KOPT-K1 (cell line): Measurements from ENCODE around the gene IGFBP3.

ENCODE experiments used
- H3K27ac ChIP-seq: fragments of 200-600 bp; sonication (generic); 2 replicates; pipeline ENCODE4 v1.5.1; 2016; ENCODE audit warnings: antibody characterized with exemption, mild to moderate bottlenecking, low read depth, low read length; ENCODE audit not compliant: poor library complexity, severe bottlenecking
- H3K36me3 ChIP-seq: fragments of 200-600 bp; sonication (generic); 2 replicates; pipeline ENCODE4 v1.5.1; 2017; ENCODE audit warnings: antibody characterized with exemption, mild to moderate bottlenecking, low read length, moderate library complexity; ENCODE audit not compliant: insufficient read depth
- H3K9me3 ChIP-seq: fragments of 200-600 bp; sonication (generic); 2 replicates; pipeline ENCODE4 v1.5.1; 2017; ENCODE audit warnings: antibody characterized with exemption, low read length, mild to moderate bottlenecking; ENCODE audit not compliant: insufficient read depth, poor library complexity, severe bottlenecking

IGFBP3 gene

DNA sequence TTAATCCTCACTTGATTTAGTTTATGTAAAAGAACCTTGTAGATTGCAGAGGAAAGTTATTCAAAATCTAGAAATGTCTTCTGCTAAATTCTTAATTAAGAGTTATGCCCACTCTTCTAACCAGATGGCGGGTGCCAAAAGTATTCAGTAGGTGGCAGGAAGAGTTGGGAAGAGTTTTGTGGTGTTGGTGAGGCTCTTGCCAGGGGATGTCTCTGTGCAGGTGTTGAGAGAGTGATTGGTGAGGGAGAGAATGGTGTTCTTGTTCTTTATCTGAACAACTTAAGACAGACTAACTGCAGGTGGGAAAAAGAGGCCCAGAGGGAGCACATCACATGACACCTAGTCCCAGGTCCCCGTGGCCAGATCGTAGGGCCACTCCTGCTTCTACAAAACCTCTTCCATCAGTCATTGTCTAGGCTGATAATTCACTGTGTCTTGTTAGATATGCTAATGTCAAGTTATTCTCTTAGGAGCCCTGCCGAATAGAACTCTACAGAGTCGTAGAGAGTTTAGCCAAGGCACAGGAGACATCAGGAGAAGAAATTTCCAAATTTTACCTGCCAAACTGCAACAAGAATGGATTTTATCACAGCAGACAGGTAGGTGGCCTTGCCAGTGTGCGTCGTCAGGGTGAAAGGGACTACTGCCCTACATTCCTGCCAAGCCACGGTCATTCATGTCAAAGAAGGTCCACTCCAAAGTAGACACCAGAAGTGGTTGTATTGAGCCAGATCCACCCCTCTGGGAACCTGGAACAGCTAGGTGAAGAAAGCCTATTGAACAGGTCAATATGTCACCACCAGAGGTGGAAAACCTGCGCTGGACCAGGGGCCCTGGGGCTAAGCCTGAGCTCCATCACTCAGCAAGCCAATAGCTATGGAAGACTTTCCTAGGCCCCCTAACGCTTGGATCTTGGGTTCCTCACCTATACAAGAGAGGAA, 29.3 kb downstream of the IGFBP3 start:
- Histone ChIP-seq H3K9me3 (no peaks in the 10 kb centered on the region), H3K27ac (no peak overlapping the region), H3K36me3 (no peaks in the 10 kb centered on the region)

DNA sequence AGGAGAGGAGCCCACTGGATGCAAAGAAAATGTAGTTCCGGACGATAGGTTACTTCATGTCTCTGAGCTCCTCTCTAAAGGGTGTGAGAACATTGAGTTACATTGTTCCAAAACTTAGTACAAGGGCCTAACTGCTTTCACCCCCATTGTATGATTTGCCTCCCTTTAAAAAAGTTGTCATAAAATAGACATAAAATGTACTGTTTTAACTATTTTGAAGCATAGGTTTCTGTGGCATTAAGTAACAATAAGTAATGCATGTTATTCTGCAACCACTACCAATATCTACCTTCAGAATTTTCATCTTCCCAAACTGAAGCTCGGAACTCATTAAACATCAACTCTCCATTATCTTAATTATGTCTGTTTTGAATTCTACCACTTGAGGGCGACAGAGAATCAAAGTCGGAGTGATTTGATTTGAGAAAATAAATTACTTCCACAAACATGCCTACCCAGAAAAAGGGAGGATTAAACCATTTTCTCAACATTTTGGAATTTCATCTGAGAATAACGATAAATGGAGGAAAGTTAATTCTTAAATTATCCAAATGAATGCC, 30.1 kb downstream of the IGFBP3 start:
- Histone ChIP-seq H3K36me3 (no peaks in the 10 kb centered on the region), H3K27ac (no peak overlapping the region), H3K9me3 (no peaks in the 10 kb centered on the region)

DNA sequence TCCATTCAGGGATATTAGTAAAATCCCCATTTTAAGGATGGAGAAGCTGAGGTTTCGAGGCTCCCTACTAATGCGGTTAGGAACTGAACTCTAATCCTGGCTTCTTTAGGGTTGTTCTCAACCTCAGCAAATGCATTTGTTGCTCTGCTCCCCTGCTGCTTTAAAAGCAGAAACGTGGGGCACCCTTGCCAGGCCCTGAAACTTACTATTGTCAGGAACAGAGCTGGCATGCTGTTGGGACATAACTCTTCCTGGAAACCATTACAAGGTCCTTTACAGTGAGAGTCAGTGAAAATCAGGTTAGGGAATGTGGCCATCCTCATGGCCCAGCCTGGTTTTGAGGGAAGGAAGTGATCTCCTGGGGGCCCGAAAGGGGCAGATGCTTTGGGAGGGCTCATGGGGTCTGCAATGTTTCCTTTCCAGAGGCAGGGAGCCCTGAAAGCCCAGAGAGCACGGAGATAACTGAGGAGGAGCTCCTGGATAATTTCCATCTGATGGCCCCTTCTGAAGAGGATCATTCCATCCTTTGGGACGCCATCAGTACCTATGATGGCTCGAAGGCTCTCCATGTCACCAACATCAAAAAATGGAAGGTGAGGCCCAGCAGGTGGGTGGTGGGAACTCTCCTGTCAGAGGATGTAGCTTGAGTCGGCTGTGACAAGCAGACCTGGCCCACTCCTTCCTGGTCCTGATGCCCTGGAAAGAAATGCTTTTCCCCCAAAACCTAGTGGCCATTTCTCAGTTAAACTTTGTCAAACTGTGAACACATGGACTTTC, 30.8 kb downstream of the IGFBP3 start:
- Histone ChIP-seq H3K27ac (no peak overlapping the region), H3K9me3 (no peaks in the 10 kb centered on the region), H3K36me3 (no peaks in the 10 kb centered on the region)

- Histone ChIP-seq H3K27ac (no peak overlapping the region), H3K9me3 (no peaks in the 10 kb centered on the region), H3K36me3 (no peaks in the 10 kb centered on the region)
Measured at GRCh38 chr7:45889367-45890067, 31.6 kb downstream of the IGFBP3 start.

- H3K36me3 ChIP-seq, result no peaks in the 10 kb centered on the region
- H3K27ac ChIP-seq, result no peak overlapping the region
- H3K9me3 ChIP-seq, result no peaks in the 10 kb centered on the region
Measured at GRCh38 chr7:45888993-45889366, 32.1 kb downstream of the IGFBP3 start.

GRCh38 chr7:45888185-45888992, 32.7 kb downstream of the IGFBP3 start, which contains the start of gene IGFBP1:
Gene IGFBP1, plus strand, starts transcription at chr7:45888488. Its CDS starts 165 bp downstream, at chr7:45888653.
- no peaks in the 10 kb centered on the region for H3K9me3 ChIP-seq
- no peak within 1 kb of the TSS for H3K27ac ChIP-seq
- no peaks in the 10 kb centered on the region for H3K36me3 ChIP-seq

DNA sequence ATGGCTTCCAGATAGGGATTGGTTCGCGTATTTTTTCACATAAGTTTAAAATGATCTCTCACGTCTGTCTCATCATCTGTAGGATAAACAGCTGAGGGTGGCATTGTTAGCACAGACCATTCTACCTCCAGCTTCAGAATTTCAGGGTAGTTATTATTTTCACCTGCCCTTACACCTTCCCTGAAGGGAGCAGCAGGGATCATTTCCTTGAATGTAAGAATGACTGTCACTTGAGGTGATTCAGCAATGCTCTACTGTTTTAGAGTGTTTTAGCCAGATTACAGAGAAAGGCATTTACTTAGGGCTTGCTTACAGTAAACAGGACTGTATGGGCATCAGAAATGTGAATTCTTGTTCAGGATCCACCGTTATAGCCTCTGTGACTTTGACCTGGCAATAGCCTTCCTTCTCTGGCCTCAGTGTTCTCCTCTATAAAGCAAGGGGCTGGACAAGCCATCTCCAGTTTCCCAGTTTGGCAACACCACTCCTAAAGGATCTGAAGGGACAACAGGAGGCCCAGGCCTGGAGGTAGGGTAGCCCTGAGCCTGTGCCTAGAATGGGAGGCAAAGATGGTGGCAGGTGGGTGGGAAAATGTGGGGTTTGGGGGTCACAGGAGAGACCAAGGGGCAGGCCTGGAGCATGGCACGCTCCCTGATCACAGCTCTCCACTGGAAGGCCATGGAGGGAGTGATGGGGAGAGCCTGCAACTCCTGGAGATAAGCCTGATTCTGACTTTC, 34.0 kb downstream of the IGFBP3 start:
- no peak overlapping the region for H3K27ac ChIP-seq

DNA sequence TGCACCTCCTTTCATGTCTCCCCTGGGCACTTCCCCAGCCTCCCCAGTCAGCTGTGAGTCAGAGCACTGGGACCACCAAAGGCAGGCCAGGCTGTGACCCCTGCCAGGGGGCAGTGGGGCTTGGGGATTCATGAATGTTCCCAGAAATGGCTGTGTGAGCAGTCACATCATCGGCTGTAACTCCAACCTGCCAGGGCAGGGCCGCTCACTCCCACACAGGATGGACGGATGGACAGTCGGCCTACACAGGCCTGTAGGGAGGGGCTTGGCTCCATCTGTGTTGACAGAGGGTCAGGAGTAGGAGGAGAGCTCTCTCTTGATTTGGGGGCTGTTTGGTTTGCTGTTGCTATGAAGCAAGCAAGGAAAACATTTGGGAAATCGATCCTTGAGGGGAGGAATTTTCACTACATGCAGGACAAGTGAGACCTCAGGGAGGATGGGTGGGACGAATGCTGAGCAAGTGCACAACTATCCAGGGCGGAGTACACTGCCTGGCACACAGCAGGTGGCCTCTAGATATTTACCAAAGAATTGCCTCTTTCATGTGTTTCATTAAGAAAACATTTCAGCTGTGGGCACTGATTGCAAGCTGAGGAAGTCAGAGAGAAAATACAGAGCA, 35.7 kb downstream of the IGFBP3 start:
- Histone ChIP-seq H3K9me3 (no peaks in the 10 kb centered on the region), H3K36me3 (no peaks in the 10 kb centered on the region), H3K27ac (no peak overlapping the region)

More for the DNA sequence above, 34.0 kb downstream of the IGFBP3 start:
- Histone ChIP-seq H3K9me3 (no peaks in the 10 kb centered on the region), H3K36me3 (no peaks in the 10 kb centered on the region)

- Histone ChIP-seq H3K36me3 (no peaks in the 10 kb centered on the region), H3K9me3 (no peaks in the 10 kb centered on the region), H3K27ac (no peak overlapping the region)
Measured at GRCh38 chr7:45884136-45884535, 36.9 kb downstream of the IGFBP3 start.

DNA sequence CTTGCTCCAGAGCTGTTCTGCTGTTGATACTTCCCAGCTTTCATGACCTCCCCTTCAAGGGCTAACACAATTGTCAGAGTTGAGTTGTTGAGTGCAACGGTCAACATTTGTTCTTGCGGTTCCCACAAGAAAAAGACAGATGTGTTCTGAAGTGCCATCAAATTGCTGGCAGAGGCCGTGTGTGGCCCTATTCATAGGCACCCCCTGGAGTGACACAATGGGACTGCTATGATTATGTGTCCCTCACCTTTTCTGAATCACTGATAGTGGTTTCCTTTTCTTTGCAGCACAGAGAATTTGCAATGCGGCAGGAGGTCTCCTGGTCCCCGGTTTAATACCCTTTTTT, 38.6 kb downstream of the IGFBP3 start:
- H3K9me3 ChIP-seq, result no peaks in the 10 kb centered on the region
- no peak overlapping the region for H3K27ac ChIP-seq
- no peaks in the 10 kb centered on the region for H3K36me3 ChIP-seq

DNA sequence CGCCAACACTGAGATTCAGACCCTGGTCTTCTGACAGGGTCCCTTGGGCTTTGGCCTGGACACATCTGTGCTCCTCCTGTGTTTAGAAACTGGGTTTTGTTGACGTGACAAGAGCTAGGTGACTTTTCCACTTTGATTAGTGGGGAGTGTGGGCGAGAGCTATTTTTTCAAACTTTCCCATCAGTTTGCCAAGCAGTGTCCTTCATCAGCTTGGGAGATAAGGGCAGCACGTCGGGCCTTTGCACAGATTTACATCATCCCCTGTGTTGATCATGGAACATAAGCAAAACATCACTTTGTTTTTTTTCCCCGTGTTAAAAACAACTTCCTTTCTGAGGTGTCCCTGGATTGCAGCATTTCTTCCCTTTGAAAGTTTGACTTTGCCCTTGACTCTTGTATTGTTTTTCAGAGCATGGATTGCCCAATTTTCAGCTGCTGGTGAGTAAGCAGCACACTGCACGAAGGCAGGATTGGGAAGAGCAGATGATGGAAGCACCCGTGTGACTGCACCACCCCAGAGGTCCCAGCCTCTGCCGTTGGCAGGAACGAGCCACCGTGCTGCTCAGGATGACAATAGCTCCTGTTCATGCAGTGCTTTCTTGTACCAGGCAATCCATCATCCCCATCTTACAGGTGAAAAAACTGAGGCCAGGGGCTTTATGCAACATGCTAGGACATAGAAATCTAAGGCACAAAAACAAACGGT, 39.2 kb downstream of the IGFBP3 start:
- no peaks in the 10 kb centered on the region for H3K9me3 ChIP-seq
- no peaks in the 10 kb centered on the region for H3K36me3 ChIP-seq
- H3K27ac ChIP-seq, result no peak overlapping the region

GRCh38 chr7:45881280-45881758, 39.8 kb downstream of the IGFBP3 start:
- Histone ChIP-seq H3K36me3 (no peaks in the 10 kb centered on the region), H3K9me3 (no peaks in the 10 kb centered on the region), H3K27ac (no peak overlapping the region)

DNA sequence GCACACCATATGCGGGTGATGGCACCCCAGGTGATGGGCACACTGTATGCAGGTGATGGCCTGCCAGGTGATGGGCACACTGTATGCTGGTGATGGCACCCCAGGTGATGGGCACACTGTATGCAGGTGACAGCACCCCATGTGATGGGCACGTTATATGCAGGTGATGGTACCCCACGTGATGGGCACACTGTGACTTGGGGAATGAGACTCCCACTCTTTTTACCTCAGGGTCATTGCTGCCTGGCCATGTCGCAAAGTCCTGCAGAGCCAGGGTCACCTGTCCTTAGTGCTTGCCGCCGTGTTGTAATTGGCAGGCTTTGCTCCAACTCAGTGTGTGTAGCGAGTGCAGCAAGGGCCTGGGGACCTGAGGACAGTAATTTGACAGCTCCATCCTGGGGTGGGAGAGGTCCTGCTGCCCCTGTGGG, 40.6 kb downstream of the IGFBP3 start:
- H3K9me3 ChIP-seq, result no peaks in the 10 kb centered on the region
- H3K27ac ChIP-seq, result no peak overlapping the region
- H3K36me3 ChIP-seq, result no peaks in the 10 kb centered on the region
